NCI-H146 treated with DMSO at 0.1 percent for 48 hours (cell line): Measurements from ENCODE around the gene FIZ1.

Experiments
- DNase-seq: peaks from one replicate; lab custom pipeline; 2025; ENCODE audit not compliant: unreplicated experiment; lab: John Stamatoyannopoulos, UW

FIZ1 gene

DNA sequence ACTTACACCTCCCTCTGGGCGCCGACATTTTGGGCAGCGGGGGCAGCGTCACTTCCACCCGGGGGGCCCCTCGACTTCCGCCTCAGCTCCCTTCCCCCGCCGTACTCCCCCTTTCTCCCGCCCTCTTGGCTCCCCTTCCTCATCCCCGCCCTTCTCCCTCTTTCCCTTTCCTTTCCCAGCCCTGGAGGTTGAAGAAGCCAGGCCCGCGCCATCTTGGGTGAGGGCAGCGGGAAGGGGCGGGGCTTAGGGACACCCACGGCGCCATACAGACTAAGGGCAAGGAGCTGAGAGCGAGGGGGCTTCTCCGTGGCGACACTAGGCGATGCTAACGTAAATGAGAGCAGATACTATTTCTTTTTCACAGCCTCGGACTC is at the start of gene FIZ1:
Gene FIZ1 (minus strand): TSS at position 50 of the 374 bp plus-strand sequence. CDS start 1,652 bp downstream, outside the sequence.
- DNase-seq = peak; percentile 98

DNA sequence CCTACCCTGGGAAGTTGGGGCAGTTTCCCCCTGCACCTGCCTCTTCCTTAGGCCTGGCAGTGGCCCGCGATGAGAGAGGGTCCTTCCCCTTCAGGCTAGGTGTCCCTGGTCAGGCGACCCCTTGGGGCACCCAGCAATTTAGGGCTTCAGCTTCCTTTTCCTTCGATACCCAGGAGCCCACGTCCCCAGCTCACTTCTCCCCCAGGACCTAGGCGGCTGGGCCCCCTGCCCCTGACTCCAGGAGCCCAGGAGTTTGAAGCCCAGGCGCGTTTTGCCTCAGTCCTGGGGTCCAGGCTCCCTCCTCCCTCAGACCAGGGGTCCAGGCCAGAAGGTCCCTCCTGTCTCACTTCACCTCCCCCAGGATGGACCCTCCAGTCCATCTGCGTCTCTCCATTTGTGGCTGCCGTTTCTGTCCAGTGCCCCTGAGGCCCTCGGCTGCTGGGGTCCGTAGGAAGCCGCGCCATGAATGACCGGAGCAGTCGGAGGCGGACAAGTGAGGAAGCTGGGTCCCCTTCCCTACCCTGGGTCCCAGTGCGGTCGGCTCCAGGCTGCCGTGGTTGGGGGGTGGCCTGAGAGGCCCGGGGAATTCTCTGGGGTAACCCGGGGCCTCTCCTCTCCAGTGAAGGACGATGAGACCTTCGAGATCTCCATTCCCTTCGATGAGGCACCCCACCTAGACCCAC is 49.4 kb upstream of the FIZ1 start:
- DNase-seq = no peak

DNA sequence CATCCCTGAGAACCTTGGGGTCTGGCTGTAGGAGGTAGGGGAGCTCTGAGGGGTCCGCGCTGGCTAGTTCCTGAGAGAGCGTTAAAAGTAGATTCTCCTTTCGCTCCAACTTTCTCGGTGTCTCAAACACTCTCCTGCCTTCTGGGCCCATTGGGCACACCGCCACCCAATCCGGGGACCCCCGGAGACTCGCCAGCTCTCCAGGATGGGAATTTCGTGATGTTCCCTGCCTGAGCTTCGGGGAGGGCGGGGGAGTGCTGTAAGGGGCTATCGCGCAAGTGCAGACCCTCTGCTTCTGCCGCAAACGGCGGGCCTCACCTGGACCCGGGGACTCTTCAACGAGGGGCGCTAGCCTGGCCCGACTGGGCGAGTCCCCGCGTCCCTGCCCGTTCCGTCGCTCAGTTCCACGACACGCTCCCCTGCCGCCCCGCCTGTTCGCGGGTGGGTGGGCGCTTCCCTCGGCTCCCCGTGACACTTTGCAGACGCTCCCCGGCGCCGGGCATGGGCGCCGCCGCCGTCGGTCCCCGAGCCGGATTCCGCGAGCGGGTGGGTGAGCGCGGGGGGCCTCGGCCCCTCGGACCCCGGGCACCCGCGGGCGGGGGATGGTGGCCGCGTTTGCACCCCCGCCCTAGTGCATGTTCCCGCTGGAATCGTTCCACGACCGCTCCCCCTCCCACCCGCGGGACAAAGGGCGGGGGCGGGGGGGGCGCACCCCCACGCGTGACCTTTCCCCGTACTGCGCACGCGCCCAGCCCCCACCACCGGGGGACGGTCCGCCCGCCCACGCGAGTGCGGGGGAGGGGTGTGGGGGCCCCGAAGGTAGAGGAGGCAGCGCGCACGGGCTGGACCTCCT is 48.6 kb upstream of the FIZ1 start, which contains the start of gene CCDC106:
Gene CCDC106 (plus strand): TSS at position 481 of the 853 bp plus-strand sequence. CDS start 835 bp downstream, outside the sequence.
- no peak for DNase-seq

- no peak for DNase-seq
Measured at GRCh38 chr19:55646889-55647731, 47.8 kb upstream of the FIZ1 start.

DNA sequence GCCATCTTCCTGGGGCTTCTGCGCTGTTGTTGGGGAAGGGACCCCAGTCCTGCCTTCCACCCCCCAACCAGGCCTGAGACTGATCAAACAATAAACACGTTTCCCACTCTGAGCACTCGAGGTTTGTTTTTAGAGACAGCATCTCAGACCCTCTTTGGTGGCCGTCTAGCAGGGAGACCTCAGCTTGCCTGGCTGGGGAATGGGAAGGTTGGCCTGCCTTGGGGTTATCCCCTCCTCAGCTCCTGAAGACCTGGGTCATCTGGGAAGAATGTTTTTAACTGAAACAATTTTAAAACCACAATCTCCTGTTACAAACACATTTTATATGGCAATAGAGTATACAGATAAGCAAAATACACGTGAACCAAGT is 46.2 kb upstream of the FIZ1 start:
- no peak for DNase-seq

GRCh38 chr19:55644842-55645511 is 45.7 kb upstream of the FIZ1 start:
- no peak for DNase-seq

GRCh38 chr19:55644191-55644833 is 45.0 kb upstream of the FIZ1 start:
- no peak for DNase-seq

GRCh38 chr19:55643887-55644176 is 44.5 kb upstream of the FIZ1 start:
- no peak for DNase-seq

- DNase-seq = peak; percentile 59
Measured at GRCh38 chr19:55643003-55643886, 43.9 kb upstream of the FIZ1 start, which contains the start of gene ZNF581. Gene ZNF581, plus strand, starts transcription at chr19:55643649. Its CDS starts 923 bp downstream, at chr19:55644572.

- DNase-seq = peak; percentile 63
Measured at GRCh38 chr19:55642153-55643002, 43.1 kb upstream of the FIZ1 start.

- peak; percentile 39 for DNase-seq
Measured at GRCh38 chr19:55641426-55642152, 42.3 kb upstream of the FIZ1 start.

- peak; percentile 60 for DNase-seq
Measured at GRCh38 chr19:55640577-55641425, 41.5 kb upstream of the FIZ1 start, which contains the start of gene ZNF580. Gene ZNF580, plus strand, starts transcription at chr19:55641002. Its CDS starts 1,507 bp downstream, at chr19:55642509.

DNA sequence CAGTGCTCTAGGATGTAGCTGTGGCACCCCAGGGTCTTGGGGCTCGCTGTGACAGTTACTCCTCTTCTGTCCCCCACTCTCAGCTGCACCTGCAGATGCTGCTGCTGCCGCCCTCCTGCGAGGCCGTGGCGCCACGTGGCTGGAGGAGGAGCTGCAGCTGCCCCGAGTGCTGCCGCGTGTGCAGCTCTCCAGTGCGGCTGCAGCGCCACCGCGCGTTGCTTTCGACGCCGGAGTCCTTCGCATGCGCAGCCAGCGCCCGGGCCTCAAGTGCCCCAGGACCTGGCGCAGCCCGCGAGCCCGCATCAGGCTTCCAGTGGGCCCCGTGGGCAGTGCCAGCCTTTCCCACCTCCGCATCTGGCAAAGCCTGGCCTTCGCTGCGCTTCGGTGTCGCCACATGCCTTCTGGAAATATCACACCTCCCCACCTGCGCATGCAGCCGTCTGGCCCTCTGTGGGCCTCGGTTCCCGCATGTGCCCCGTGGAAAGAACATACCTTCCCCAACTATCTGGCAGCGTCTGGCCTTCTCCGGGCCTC is 40.8 kb upstream of the FIZ1 start:
- no peak for DNase-seq

DNA sequence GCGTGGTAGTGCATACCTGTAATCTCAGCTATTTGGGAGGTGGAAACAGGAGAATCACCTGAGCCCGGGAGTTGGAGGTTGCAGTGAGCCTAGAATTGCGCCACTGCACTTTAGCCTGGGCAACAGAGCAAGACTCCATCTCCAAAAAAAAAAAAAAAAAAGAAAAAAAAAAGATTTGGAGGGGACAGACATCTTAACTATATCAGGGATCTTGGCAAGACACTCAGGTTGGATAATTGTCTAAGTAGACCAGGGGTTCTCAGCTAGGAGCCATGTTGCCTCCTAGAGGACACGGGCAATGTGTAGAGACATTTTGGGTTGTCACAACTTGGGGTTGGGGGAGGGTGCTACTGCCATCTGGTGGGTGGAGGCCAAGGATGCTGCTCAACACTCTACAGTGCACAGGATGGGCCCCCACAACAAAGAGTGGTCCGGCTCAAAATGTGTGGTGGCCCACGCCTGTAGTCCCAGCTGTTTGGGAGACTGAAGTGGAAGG is 39.6 kb upstream of the FIZ1 start:
- DNase-seq = no peak

DNA sequence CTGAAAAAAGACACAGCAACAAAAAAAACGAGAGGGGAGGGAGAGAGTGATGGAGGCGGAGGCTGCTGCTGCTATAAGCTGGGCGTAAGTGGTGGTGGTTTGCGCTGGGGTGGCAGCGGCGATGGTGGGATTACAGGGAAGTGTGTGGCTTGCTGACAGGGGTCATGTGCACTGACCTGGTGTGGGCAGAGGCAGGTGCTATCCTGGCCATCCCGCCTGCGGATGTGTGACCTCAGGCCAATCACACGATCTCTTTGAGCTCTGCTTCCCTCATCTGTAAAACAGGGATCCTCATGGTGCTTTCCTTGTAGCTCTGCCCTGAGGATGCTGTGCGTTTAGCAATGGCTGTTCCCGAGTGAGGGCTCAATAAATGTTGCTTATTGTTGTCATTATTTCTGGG is 38.2 kb upstream of the FIZ1 start:
- DNase-seq = no peak

- DNase-seq = no peak
Measured at GRCh38 chr19:55636723-55637122, 37.4 kb upstream of the FIZ1 start.
